H9 (cell line): Measurements from ENCODE around the gene HBD. TPM values are rescaled to one million over a fixed set of nuclear protein-coding genes. Genes with fewer than 3 reads are reported as not detected.

ENCODE experiments used
- DNase-seq: peaks from one replicate; pipeline ENCODE4 v3.0.0-alpha.2; 2017
- H2AFZ ChIP-seq: one replicate; pipeline ENCODE4 v1.6.1; 2013; ENCODE audit warnings: mild to moderate bottlenecking, low read length, control low read depth, moderate library complexity
- H2AK5ac ChIP-seq: 2 replicates; pipeline ENCODE4 v1.6.1; 2013; ENCODE audit warnings: low read length, control low read depth, mixed read lengths; ENCODE audit not compliant: insufficient read length
- H2BK120ac ChIP-seq: one replicate; pipeline ENCODE4 v1.6.1; 2013; ENCODE audit warnings: low read depth, mild to moderate bottlenecking, low read length, control low read depth, inconsistent platforms; ENCODE audit not compliant: poor library complexity, severe bottlenecking
- H2BK12ac ChIP-seq: 2 replicates; pipeline ENCODE4 v1.6.1; 2013; ENCODE audit warnings: low read length, control low read depth, mixed read lengths, low read depth; ENCODE audit not compliant: insufficient read length
- H2BK15ac ChIP-seq: 2 replicates; pipeline ENCODE4 v1.6.1; 2013; ENCODE audit warnings: low read depth, low read length, control low read depth
- H2BK20ac ChIP-seq: one replicate; pipeline ENCODE4 v1.6.1; 2013; ENCODE audit warnings: low read depth, mild to moderate bottlenecking, low read length, control low read depth, inconsistent platforms; ENCODE audit not compliant: poor library complexity, severe bottlenecking
- H2BK5ac ChIP-seq: 2 replicates; pipeline ENCODE4 v1.6.1; 2013; ENCODE audit warnings: low read length, control low read depth, mixed read lengths; ENCODE audit not compliant: insufficient read length
- H3K14ac ChIP-seq: 2 replicates; pipeline ENCODE4 v1.6.1; 2013; ENCODE audit warnings: low read length, control low read depth; ENCODE audit not compliant: insufficient read depth
- H3K18ac ChIP-seq: 2 replicates; pipeline ENCODE4 v1.6.1; 2013; ENCODE audit warnings: low read depth, mild to moderate bottlenecking, mixed read lengths, low read length, control low read depth; ENCODE audit not compliant: insufficient read length
- H3K23ac ChIP-seq: 2 replicates; pipeline ENCODE4 v1.6.1; 2013; ENCODE audit warnings: low read length, control low read depth, mixed read lengths, low read depth; ENCODE audit not compliant: insufficient read length
- H3K23me2 ChIP-seq: 2 replicates; pipeline ENCODE4 v1.6.1; 2013; ENCODE audit warnings: low read depth, mild to moderate bottlenecking, mixed read lengths, low read length, control low read depth; ENCODE audit not compliant: insufficient read length, poor library complexity, severe bottlenecking
- H3K27ac ChIP-seq: 2 replicates; pipeline ENCODE4 v1.5.1; 2013; ENCODE audit warnings: low read length, control low read depth, mixed read lengths, low read depth; ENCODE audit not compliant: insufficient read length
- H3K27me3 ChIP-seq: 2 replicates; pipeline ENCODE4 v1.6.1; 2013; ENCODE audit warnings: low read length, control low read depth, inconsistent platforms; ENCODE audit not compliant: insufficient read depth
- H3K4ac ChIP-seq: 2 replicates; pipeline ENCODE4 v1.6.1; 2013; ENCODE audit warnings: low read depth, mild to moderate bottlenecking, control low read depth, inconsistent platforms, low read length, moderate library complexity
- H3K4me1 ChIP-seq: 2 replicates; pipeline ENCODE4 v1.6.1; 2013; ENCODE audit warnings: low read length, control low read depth, inconsistent platforms; ENCODE audit not compliant: insufficient read depth
- H3K4me2 ChIP-seq: 2 replicates; pipeline ENCODE4 v1.6.1; 2013; ENCODE audit warnings: low read length, control low read depth, mixed read lengths; ENCODE audit not compliant: insufficient read length, insufficient read depth
- H3K56ac ChIP-seq: 2 replicates; pipeline ENCODE4 v1.6.1; 2013; ENCODE audit warnings: low read depth, mild to moderate bottlenecking, mixed read lengths, low read length, control low read depth; ENCODE audit not compliant: insufficient read length
- H3K79me1 ChIP-seq: 2 replicates; pipeline ENCODE4 v1.6.1; 2013; ENCODE audit warnings: low read depth, mild to moderate bottlenecking, moderate library complexity, low read length, control low read depth, inconsistent platforms; ENCODE audit not compliant: insufficient read depth, poor library complexity, severe bottlenecking
- H3K79me2 ChIP-seq: 2 replicates; pipeline ENCODE4 v1.6.1; 2013; ENCODE audit warnings: low read length, control low read depth, inconsistent platforms; ENCODE audit not compliant: insufficient read depth
- H3K9ac ChIP-seq: 2 replicates; pipeline ENCODE4 v1.6.1; 2013; ENCODE audit warnings: low read length, control low read depth, mixed read lengths; ENCODE audit not compliant: insufficient read length; ENCODE audit errors: extremely low read depth
- H3K9me3 ChIP-seq: one replicate; pipeline ENCODE4 v1.6.1; 2013; ENCODE audit warnings: low read depth, low read length, inconsistent platforms; ENCODE audit not compliant: control insufficient read depth
- H3T11ph ChIP-seq: one replicate; pipeline ENCODE4 v1.6.1; 2013; ENCODE audit warnings: mild to moderate bottlenecking, low read length, control low read depth, inconsistent platforms
- H4K20me1 ChIP-seq: one replicate; pipeline ENCODE4 v1.6.1; 2013; ENCODE audit not compliant: control insufficient read depth, insufficient read length, insufficient read depth
- H4K5ac ChIP-seq: 2 replicates; pipeline ENCODE4 v1.6.1; 2013; ENCODE audit warnings: low read depth, mild to moderate bottlenecking, mixed read lengths, low read length, control low read depth; ENCODE audit not compliant: insufficient read length
- H4K8ac ChIP-seq: replicated peaks from 2 replicates; pipeline ENCODE4 v1.6.1; 2013; ENCODE audit warnings: low read length, control low read depth, mixed read lengths, low read depth; ENCODE audit not compliant: insufficient read length
- H4K91ac ChIP-seq: 2 replicates; pipeline ENCODE4 v1.6.1; 2013; ENCODE audit warnings: low read depth, mild to moderate bottlenecking, moderate library complexity, mixed read lengths, low read length, control low read depth; ENCODE audit not compliant: insufficient read length
- H3K27ac Mint-ChIP-seq, 3 experiments: 2 replicates in 2 of 3; 3 replicates in 1 of 3; pipeline ENCODE4 v1.8.0; 2020 to 2021; ENCODE audit warnings: mixed read lengths in 3 of 3, mild to moderate bottlenecking in 1 of 3, moderate library complexity in 1 of 3
- H3K27me3 Mint-ChIP-seq: 2 replicates; pipeline ENCODE4 v1.8.0; 2021; ENCODE audit warnings: low read depth, mild to moderate bottlenecking, moderate library complexity, mixed read lengths
- H3K36me3 Mint-ChIP-seq, 3 experiments: 2 replicates in 2 of 3; 3 replicates in 1 of 3; pipeline ENCODE4 v1.8.0; 2020 to 2021; ENCODE audit warnings: low read depth in 3 of 3, mixed read lengths in 3 of 3; ENCODE audit not compliant: insufficient read depth in 1 of 3
- H3K4me1 Mint-ChIP-seq, 2 experiments: 2 replicates each; pipeline ENCODE4 v1.8.0; 2020; ENCODE audit warnings: mixed read lengths in 2 of 2
- H3K4me3 Mint-ChIP-seq, 2 experiments: 2 replicates in 1 of 2; 3 replicates in 1 of 2; pipeline ENCODE4 v1.8.0; 2020 to 2021; ENCODE audit warnings: mild to moderate bottlenecking in 2 of 2, mixed read lengths in 2 of 2, moderate library complexity in 1 of 2
- H3K9me3 Mint-ChIP-seq, 2 experiments: 2 replicates in 1 of 2; 3 replicates in 1 of 2; pipeline ENCODE4 v1.8.0; 2020; ENCODE audit warnings: mild to moderate bottlenecking in 2 of 2, mixed read lengths in 2 of 2, moderate library complexity in 1 of 2
- WGBS: extraction: QIAGEN DNeasy Blood & Tissue Kit; methylation state at CpG from one replicate; pipeline ENCODE4 v1.1.7; 2013; ENCODE audit warnings: missing lambda C conversion rate, low lambda C conversion rate, mixed read lengths; ENCODE audit not compliant: insufficient read length; ENCODE audit errors: extremely low coverage; 5-methylcytosine and 5-hydroxymethylcytosine counted together
- total RNA-seq: library from RNA; stranded (reverse); gene quantifications from 2 replicates; pipeline ENCODE4 v1.2.1, GENCODE V29; 2021
- TF ChIP-seq, protein P1 (sequence below): fragments of 200-600 bp; sonication (generic); conservative IDR thresholded peaks from 3 replicates; pipeline ENCODE4 v1.8.0; 2021; ENCODE audit warnings: antibody characterized with exemption, mild to moderate bottlenecking

HBD gene
- total RNA-seq, 1 experiment from 2014 or later, result not detected

DNA sequence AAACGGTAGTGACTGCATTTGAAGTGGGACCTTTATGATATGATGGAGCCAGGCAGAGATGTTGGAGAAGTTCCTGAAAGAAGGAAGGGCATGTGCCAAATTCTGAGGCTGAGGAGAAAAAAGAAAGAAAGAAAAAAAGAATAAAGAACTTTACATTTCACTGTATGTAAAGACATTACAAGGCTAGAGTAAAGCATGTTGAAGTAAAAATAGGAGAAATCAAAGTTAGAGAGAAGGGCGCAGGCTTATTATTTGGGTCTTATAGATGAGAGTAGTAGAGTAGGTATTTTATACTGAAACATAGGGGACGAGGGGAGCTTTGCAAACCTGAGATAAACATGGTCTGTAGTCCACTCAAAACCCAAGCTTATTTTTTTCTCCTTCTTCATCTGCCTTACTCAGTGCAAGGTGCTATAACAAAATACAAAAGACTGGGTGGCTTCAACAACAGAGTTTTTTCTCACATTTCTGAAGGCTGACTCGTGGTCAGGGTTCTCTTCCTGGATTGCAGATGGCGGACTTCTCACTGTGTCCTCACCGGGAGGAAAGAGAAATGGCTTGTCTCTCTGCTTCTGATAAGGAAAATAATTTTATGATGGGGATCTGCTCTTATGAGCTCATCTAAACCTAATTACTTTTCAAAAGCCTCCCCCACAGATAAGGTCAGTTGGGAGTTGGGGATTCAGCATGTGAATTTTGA, 12.6 kb upstream of the HBD start:
- H3K4me1 Mint-ChIP-seq, result no peaks in the 10 kb centered on the region
- no peak overlapping the region for H3K27ac Mint-ChIP-seq
- H3K56ac ChIP-seq, result no peak overlapping the region
- H2BK12ac ChIP-seq, result no peak overlapping the region
- H2AK5ac ChIP-seq, result no peak overlapping the region
- H2BK15ac ChIP-seq, result no peak overlapping the region
- H2BK20ac ChIP-seq, result no peak overlapping the region
- no peaks in the 10 kb centered on the region for H3K79me2 ChIP-seq
- H4K8ac ChIP-seq, result no peak overlapping the region
- H3K4me2 ChIP-seq, result no peak overlapping the region
- H3K9ac ChIP-seq, result no peak overlapping the region
- no peak overlapping the region for H3K4ac ChIP-seq
- no peaks in the 10 kb centered on the region for H3K23me2 ChIP-seq
- no peak overlapping the region for H3K23ac ChIP-seq
- DNase-seq, result no peak
- H3K27me3 ChIP-seq, result no peaks in the 10 kb centered on the region
- no peak overlapping the region for H2BK5ac ChIP-seq
- TF ChIP-seq, protein P1, sequence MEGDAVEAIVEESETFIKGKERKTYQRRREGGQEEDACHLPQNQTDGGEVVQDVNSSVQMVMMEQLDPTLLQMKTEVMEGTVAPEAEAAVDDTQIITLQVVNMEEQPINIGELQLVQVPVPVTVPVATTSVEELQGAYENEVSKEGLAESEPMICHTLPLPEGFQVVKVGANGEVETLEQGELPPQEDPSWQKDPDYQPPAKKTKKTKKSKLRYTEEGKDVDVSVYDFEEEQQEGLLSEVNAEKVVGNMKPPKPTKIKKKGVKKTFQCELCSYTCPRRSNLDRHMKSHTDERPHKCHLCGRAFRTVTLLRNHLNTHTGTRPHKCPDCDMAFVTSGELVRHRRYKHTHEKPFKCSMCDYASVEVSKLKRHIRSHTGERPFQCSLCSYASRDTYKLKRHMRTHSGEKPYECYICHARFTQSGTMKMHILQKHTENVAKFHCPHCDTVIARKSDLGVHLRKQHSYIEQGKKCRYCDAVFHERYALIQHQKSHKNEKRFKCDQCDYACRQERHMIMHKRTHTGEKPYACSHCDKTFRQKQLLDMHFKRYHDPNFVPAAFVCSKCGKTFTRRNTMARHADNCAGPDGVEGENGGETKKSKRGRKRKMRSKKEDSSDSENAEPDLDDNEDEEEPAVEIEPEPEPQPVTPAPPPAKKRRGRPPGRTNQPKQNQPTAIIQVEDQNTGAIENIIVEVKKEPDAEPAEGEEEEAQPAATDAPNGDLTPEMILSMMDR, result no peak
- no peaks in the 10 kb centered on the region for H3K36me3 Mint-ChIP-seq
- no peaks in the 10 kb centered on the region for H4K20me1 ChIP-seq
- no peaks in the 10 kb centered on the region for H3K79me1 ChIP-seq
- no CpG with 5 or more reads among the region's 6 CpGs for WGBS
- no peak overlapping the region for H3K4me3 Mint-ChIP-seq
- no peaks in the 10 kb centered on the region for H3K9me3 Mint-ChIP-seq
- H2AFZ ChIP-seq, result no peak overlapping the region
- no peaks in the 10 kb centered on the region for H3K4me1 ChIP-seq
- H4K5ac ChIP-seq, result no peak overlapping the region
- no peak overlapping the region for H4K91ac ChIP-seq
- no peaks in the 10 kb centered on the region for H3K9me3 ChIP-seq
- no peak overlapping the region for H3T11ph ChIP-seq
- no peak overlapping the region for H3K18ac ChIP-seq
- H3K14ac ChIP-seq, result no peak overlapping the region
- no peak overlapping the region for H3K27ac ChIP-seq
- no peak overlapping the region for H2BK120ac ChIP-seq
- H3K27me3 Mint-ChIP-seq, result peaks cover 5% of the 10 kb centered on the region
